NB4 (cell line): ENCODE measurements around the gene FLRT3.

ENCODE experiments used
- DNase-seq: peaks from one replicate; pipeline ENCODE4 v3.0.0; 2010; ENCODE audit warnings: low read depth
- H3K4me3 ChIP-seq: one replicate; pipeline ENCODE4 v1.5.1; 2011; ENCODE audit warnings: mild to moderate bottlenecking, low read depth, low read length, moderate library complexity
- CTCF ChIP-seq: IDR thresholded peaks from one replicate; pipeline ENCODE4 v1.5.1; 2012; ENCODE audit warnings: low read depth, low read length
- MYC ChIP-seq: IDR thresholded peaks from 2 replicates; pipeline ENCODE4 v1.6.1; 2011; ENCODE audit warnings: low read depth, low read length
- POLR2A ChIP-seq: IDR thresholded peaks from 2 replicates; pipeline ENCODE4 v1.6.1; 2011; ENCODE audit warnings: mild to moderate bottlenecking; ENCODE audit not compliant: insufficient read length; ENCODE audit errors: extremely low read depth
- TF ChIP-seq, protein P1 (sequence below): IDR thresholded peaks from 2 replicates; pipeline ENCODE4 v1.6.1; 2011; ENCODE audit warnings: low read depth, low read length

The FLRT3 gene

GRCh38 chr20:14378326-14378725 is 40.9 kb upstream of the FLRT3 start:
- TF ChIP-seq POLR2A, result no peak
- TF ChIP-seq MYC, result no peak
- TF ChIP-seq CTCF, result no peak
- TF ChIP-seq, protein P1, sequence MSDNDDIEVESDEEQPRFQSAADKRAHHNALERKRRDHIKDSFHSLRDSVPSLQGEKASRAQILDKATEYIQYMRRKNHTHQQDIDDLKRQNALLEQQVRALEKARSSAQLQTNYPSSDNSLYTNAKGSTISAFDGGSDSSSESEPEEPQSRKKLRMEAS, result no peak
- no peak overlapping the region for H3K4me3 ChIP-seq
- DNase-seq, result no peak

- no peak for DNase-seq
- no peak overlapping the region for H3K4me3 ChIP-seq
- no peak for TF ChIP-seq POLR2A
- TF ChIP-seq, protein P1, result no peak
- TF ChIP-seq CTCF, result no peak
- no peak for TF ChIP-seq MYC
Observed at GRCh38 chr20:14375416-14375985, 38.1 kb upstream of the FLRT3 start.

- no peak for DNase-seq
- no peak overlapping the region for H3K4me3 ChIP-seq
- TF ChIP-seq POLR2A (no peak), MYC (no peak), CTCF (no peak)
- TF ChIP-seq, protein P1, result no peak
Observed at GRCh38 chr20:14374196-14374595, 36.8 kb upstream of the FLRT3 start.

- TF ChIP-seq MYC (no peak), CTCF (no peak), POLR2A (no peak)
- TF ChIP-seq, protein P1, result no peak
- DNase-seq, result no peak
- no peak overlapping the region for H3K4me3 ChIP-seq
Observed at GRCh38 chr20:14361509-14362345, 24.3 kb upstream of the FLRT3 start.

GRCh38 chr20:14360416-14360815 is 23.0 kb upstream of the FLRT3 start:
- TF ChIP-seq POLR2A (no peak), MYC (no peak), CTCF (no peak)
- TF ChIP-seq, protein P1, result no peak
- H3K4me3 ChIP-seq, result no peak overlapping the region
- no peak for DNase-seq
